ENCODE data around the gene SERPINB2.
"Not testable (repeated sequence)": the region's sequence is repeated elsewhere in the genome, so short reads cannot be mapped to it uniquely, and the experiment has no call there.

Gene SERPINB2

DNA sequence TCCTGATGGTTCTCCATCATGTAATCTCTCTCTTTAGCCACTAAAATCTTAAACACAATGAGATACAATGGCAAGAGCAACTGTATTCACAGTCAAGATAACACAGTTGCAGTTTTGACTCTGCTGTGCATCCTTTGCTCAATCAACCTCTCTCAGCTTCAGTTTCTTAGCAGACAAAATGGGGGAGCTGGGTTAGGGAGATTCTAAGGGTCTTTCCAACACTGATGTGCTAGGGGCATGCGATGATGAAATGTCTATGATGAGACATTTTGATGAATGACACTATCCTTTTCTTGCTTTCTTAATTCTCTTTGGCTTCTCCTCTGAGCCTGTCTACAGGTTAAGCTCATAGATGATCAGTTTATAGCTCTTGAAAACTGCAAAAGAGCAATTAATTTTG is 21.4 kb downstream of the SERPINB2 start:
- no peak for TF ChIP-seq CTCF (IDR thresholded peaks at IDR 0.05; ENCODE audit: low read depth, low read length)
- DNase-seq (ENCODE audit: extremely low read depth, low read depth) = no peak

- TF ChIP-seq CTCF (IDR thresholded peaks at IDR 0.05; ENCODE audit: low read depth, low read length) = no peak
- DNase-seq (ENCODE audit: extremely low read depth, low read depth) = no peak
These were observed 22.4 kb downstream of the SERPINB2 start for GRCh38 chr18:63909870-63910269.

GRCh38 chr18:63917817-63918216 is 30.3 kb downstream of the SERPINB2 start:
- no peak for TF ChIP-seq CTCF (IDR thresholded peaks at IDR 0.05; ENCODE audit: low read depth, low read length)

GRCh38 chr18:63922049-63922448 is 34.5 kb downstream of the SERPINB2 start:
- TF ChIP-seq CTCF (IDR thresholded peaks at IDR 0.05; ENCODE audit: low read depth, low read length) = no peak
- no peak for DNase-seq (ENCODE audit: extremely low read depth, low read depth)

More at GRCh38 chr18:63917817-63918216, 30.3 kb downstream of the SERPINB2 start:
- no peak for DNase-seq (ENCODE audit: extremely low read depth, low read depth)

- TF ChIP-seq CTCF (IDR thresholded peaks at IDR 0.05; ENCODE audit: low read depth, low read length) = no peak
- DNase-seq (ENCODE audit: extremely low read depth, low read depth) = no peak
These were observed 37.0 kb downstream of the SERPINB2 start for GRCh38 chr18:63924551-63924950.

DNA sequence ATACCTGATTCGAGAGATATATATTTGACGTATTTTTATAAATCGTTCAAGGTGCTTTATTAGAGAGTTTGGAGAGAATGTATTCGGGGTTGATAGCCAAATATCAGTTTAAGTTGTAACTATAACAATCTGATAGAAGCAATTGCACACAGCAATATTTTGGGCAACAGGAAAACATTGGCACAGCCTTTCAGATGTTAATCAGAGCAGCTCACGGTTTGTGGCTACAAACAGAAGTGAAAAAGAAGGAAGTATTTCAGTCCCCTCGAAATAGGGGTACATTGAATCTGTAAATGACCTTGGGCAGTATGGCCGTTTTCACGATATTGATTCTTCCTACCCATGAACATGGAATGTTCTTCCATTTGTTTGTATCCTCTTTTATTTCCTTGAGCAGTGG is 40.8 kb downstream of the SERPINB2 start:
- TF ChIP-seq CTCF (IDR thresholded peaks at IDR 0.05; ENCODE audit: low read depth, low read length) = no peak
- no peak for DNase-seq (ENCODE audit: extremely low read depth, low read depth)

DNA sequence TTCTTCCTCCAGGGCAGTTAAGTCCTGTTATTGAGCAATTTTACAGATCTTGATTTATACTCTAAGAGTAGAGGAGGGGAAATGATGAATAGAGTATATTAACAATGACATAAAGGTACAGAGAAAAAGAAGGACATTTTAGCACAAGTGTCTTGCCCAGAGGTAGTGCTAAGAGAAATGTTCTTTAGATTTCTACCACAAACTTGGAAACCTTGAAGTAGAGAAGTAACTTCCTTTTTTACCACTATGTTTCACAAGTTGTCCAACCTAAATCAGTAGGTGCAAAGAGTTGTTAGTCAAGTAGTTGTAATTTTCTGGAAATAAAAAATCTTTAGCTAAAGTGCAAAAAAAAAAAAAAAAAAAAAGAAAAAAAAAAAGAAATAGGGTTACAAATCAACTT is 41.9 kb downstream of the SERPINB2 start:
- not testable (repeated sequence) for DNase-seq (ENCODE audit: extremely low read depth, low read depth)

GRCh38 chr18:63930773-63931354 is 43.4 kb downstream of the SERPINB2 start:
- DNase-seq (ENCODE audit: extremely low read depth, low read depth) = no peak
- no peak for TF ChIP-seq CTCF (IDR thresholded peaks at IDR 0.05; ENCODE audit: low read depth, low read length)
